Measurements from ENCODE around the gene MRPL37. TPM values are rescaled to one million over a fixed set of nuclear protein-coding genes. Genes with fewer than 3 reads are reported as not detected.

The MRPL37 gene
- polyA plus RNA-seq, 1 of the 3 experiments (the other 2 are of a cell fraction) = 11.3 TPM

GRCh38 chr1:54223441-54224202 lies 23.7 kb downstream of the MRPL37 start (continued):
- TF ChIP-seq, protein P1, sequence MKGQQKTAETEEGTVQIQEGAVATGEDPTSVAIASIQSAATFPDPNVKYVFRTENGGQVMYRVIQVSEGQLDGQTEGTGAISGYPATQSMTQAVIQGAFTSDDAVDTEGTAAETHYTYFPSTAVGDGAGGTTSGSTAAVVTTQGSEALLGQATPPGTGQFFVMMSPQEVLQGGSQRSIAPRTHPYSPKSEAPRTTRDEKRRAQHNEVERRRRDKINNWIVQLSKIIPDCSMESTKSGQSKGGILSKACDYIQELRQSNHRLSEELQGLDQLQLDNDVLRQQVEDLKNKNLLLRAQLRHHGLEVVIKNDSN (IDR thresholded peaks at IDR 0.05; ENCODE audit: borderline replicate concordance, low read depth) = no peak

GRCh38 chr1:54224233-54224632 lies 24.3 kb downstream of the MRPL37 start:
- H3K4me1 ChIP-seq (ENCODE audit: control insufficient read depth in 1 of 2, insufficient read depth in 2 of 2, low read depth in 1 of 2, low read length in 1 of 2) = peaks cover 12 to 84% of the 10 kb centered on the region in 2 experiments
- no peaks in the 10 kb centered on the region for H4K20me1 ChIP-seq (ENCODE audit: insufficient read depth)
- ChIA-PET CTCF (no interaction called here), POLR2A (no interaction called here)
- no peak overlapping the region for H3K4me2 ChIP-seq
- no peaks in the 10 kb centered on the region for H3K27me3 ChIP-seq (ENCODE audit: insufficient read depth)
- H3K9me3 ChIP-seq = no peaks in the 10 kb centered on the region
- H2AFZ ChIP-seq (ENCODE audit: low read depth) = no peak overlapping the region
- peaks cover 6% of the 10 kb centered on the region for H3F3A ChIP-seq (replicated peaks; ENCODE audit: insufficient read depth)
- H3K9me2 ChIP-seq = no peaks in the 10 kb centered on the region
- H3K9ac ChIP-seq = no peak overlapping the region
- peak overlapping the region in 1 of 2 experiments; percentile 95; a peak in 2 of 4 replicates for H3K27ac ChIP-seq (ENCODE audit: low read depth in 2 of 2, low read length in 1 of 2)
- H3K4me3 ChIP-seq (ENCODE audit: low read depth in 2 of 2, low read length in 1 of 2) = no peak overlapping the region
- H3K79me2 ChIP-seq (ENCODE audit: insufficient read depth) = no peaks in the 10 kb centered on the region
- H3K36me3 ChIP-seq (replicated peaks in 1 of 2; ENCODE audit: control insufficient read depth in 1 of 2, insufficient read depth in 2 of 2, low read length in 1 of 2) = peaks cover 2 to 5% of the 10 kb centered on the region in 2 experiments
- TF ChIP-seq TEAD4 (IDR thresholded peaks at IDR 0.05; ENCODE audit: borderline replicate concordance, insufficient read depth) (no peak), TCF12 (IDR thresholded peaks at IDR 0.05) (no peak), EP300 (IDR thresholded peaks at IDR 0.05; ENCODE audit: borderline replicate concordance in 1 of 2, low read depth in 1 of 2, low read length in 1 of 2) (no peak), FOXM1 (IDR thresholded peaks at IDR 0.05; ENCODE audit: low read depth) (no peak), SMC3 (IDR thresholded peaks at IDR 0.05; ENCODE audit: low read depth, low read length) (no peak)
- WGBS (ENCODE audit: low lambda C conversion rate) = 96% methylated on average over 6 of the region's 6 CpGs
- no peak for DNase-seq

DNA sequence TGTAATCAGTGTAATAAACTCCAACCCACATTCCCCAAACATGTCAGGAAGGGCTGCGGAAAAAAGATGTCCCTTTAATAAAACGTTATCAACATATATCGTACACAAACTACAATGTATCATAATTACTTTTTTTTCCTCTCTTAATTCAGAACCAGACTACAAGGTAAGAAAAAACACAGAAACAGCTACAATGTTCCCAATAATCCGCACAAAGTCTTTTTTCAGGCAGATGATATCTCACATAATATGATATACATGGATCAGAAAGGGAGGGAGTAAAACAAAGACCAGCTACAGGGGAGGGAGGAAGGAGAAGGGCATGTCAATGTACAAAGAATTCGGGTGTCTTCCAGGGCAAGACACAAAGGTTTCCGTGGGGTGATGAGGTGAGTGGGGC lies 25.4 kb downstream of the MRPL37 start:
- Histone ChIP-seq H2AFZ (ENCODE audit: low read depth) (no peak overlapping the region), H3K9ac (no peak overlapping the region), H3K79me2 (ENCODE audit: insufficient read depth) (no peaks in the 10 kb centered on the region), H3K36me3 (replicated peaks in 1 of 2; ENCODE audit: control insufficient read depth in 1 of 2, insufficient read depth in 2 of 2, low read length in 1 of 2) (peaks cover 0 to 5% of the 10 kb centered on the region in 2 experiments), H3K4me1 (ENCODE audit: control insufficient read depth in 1 of 2, insufficient read depth in 2 of 2, low read depth in 1 of 2, low read length in 1 of 2) (peaks cover 18 to 86% of the 10 kb centered on the region in 2 experiments), H3K4me3 (ENCODE audit: low read depth in 2 of 2, low read length in 1 of 2) (no peak overlapping the region), H3K9me3 (no peaks in the 10 kb centered on the region), H3K9me2 (no peaks in the 10 kb centered on the region), H4K20me1 (ENCODE audit: insufficient read depth) (no peaks in the 10 kb centered on the region), H3K27ac (ENCODE audit: low read depth in 2 of 2, low read length in 1 of 2) (peak overlapping the region in 1 of 2 experiments; percentile 95; a peak in 2 of 4 replicates), H3K27me3 (ENCODE audit: insufficient read depth) (no peaks in the 10 kb centered on the region), H3F3A (replicated peaks; ENCODE audit: insufficient read depth) (peaks cover 6% of the 10 kb centered on the region), H3K4me2 (no peak overlapping the region)
- 58% methylated on average over 6 of the region's 6 CpGs for WGBS (ENCODE audit: low lambda C conversion rate)
- POLR2A ChIA-PET = no interaction called here
- CTCF ChIA-PET = interaction anchor here (1.0 to 4.8 kb wide), 2 partner anchors 48 to 182 kb away, joined by 4 to 20 read pairs; no protein-coding TSS in a partner anchor
- peak; percentile 64 for DNase-seq
- TF ChIP-seq RAD21 (IDR thresholded peaks at IDR 0.05; ENCODE audit: low read length) = 0 out of 2 replicates have a peak, but pooled peaks have one; percentile 2
- peak in 1 of 2 experiments; percentile 66; a peak in 1 of 4 replicates for TF ChIP-seq EP300 (IDR thresholded peaks at IDR 0.05; ENCODE audit: borderline replicate concordance in 1 of 2, low read depth in 1 of 2, low read length in 1 of 2)
- TF ChIP-seq TCF12 (IDR thresholded peaks at IDR 0.05) = no peak
- TF ChIP-seq GATA2 (CRISPR knock-in tag; IDR thresholded peaks at IDR 0.05) = peak; percentile 86

Measured in SK-N-SH (cell line).